GM10847 (cell line): Measurements from ENCODE around the gene NTSR2.

Experiments used
- POLR2A ChIP-seq: IDR thresholded peaks from 2 replicates; pipeline ENCODE4 v1.6.1; 2011; ENCODE audit not compliant: insufficient read length; ENCODE audit errors: extremely low read depth

Gene NTSR2

GRCh38 chr2:11705711-11706110, 35.7 kb upstream of the NTSR2 start:
- no peak for TF ChIP-seq POLR2A

- TF ChIP-seq POLR2A: no peak
Observed at GRCh38 chr2:11705063-11705462, 35.1 kb upstream of the NTSR2 start.

GRCh38 chr2:11703700-11704099, 33.7 kb upstream of the NTSR2 start:
- TF ChIP-seq POLR2A: no peak

GRCh38 chr2:11702946-11703345, 33.0 kb upstream of the NTSR2 start:
- TF ChIP-seq POLR2A: no peak

GRCh38 chr2:11701751-11702301, 31.8 kb upstream of the NTSR2 start:
- TF ChIP-seq POLR2A: no peak

GRCh38 chr2:11701206-11701605, 31.2 kb upstream of the NTSR2 start:
- no peak for TF ChIP-seq POLR2A

GRCh38 chr2:11699686-11700670, 30.0 kb upstream of the NTSR2 start:
- no peak for TF ChIP-seq POLR2A

- no peak for TF ChIP-seq POLR2A
Observed at GRCh38 chr2:11698009-11698922, 28.3 kb upstream of the NTSR2 start.

- TF ChIP-seq POLR2A: no peak
Observed at GRCh38 chr2:11697103-11697871, 27.3 kb upstream of the NTSR2 start.

GRCh38 chr2:11696736-11697102, 26.7 kb upstream of the NTSR2 start:
- TF ChIP-seq POLR2A: no peak

- no peak for TF ChIP-seq POLR2A
Observed at GRCh38 chr2:11695576-11695975, 25.6 kb upstream of the NTSR2 start.

- TF ChIP-seq POLR2A: no peak
Observed at GRCh38 chr2:11692966-11693521, 23.0 kb upstream of the NTSR2 start.

- TF ChIP-seq POLR2A: no peak
Observed at GRCh38 chr2:11691076-11691660, 21.2 kb upstream of the NTSR2 start.

GRCh38 chr2:11688222-11689069, 18.5 kb upstream of the NTSR2 start:
- no peak for TF ChIP-seq POLR2A

- TF ChIP-seq POLR2A: no peak
Observed at GRCh38 chr2:11687736-11688135, 17.7 kb upstream of the NTSR2 start.
